ENCODE measurements around the gene XPO1.
"Not testable (repeated sequence)": the region's sequence is repeated elsewhere in the genome, so short reads cannot be mapped to it uniquely, and the experiment has no call there.

The XPO1 gene

DNA sequence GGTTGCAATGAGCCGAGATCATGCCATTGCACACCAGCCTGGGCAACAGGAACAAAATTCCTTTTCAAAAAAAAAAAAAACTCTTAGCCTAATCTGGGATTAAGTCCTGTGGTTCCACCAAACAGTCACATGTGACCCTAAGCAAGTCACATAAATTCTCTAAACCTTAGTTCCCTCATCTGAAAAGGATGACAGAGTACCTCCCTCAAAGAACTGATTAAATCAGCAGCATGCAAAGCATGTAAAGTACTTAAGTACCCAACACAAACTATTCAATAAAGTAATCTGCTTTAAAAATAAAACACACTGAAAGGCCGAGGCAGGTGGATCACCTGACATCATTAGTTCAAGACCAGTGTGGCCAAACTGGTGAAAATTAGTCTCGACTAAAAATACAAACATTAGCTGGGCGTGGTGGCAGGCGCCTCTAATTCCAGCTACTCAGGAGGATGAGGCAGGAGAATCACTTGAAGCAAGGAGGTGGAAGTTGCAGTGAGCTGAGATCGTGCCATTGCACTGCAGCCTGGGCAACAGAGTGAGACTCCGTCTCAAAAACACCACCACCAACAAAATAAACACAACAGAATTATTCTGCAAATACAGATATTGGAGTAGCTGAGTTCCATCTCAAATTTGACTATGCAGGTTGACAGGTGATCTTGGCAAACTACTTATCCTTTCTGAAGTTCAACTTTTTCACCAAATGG, 74.2 kb downstream of the XPO1 start:
- H4K20me1 ChIP-seq: peaks cover 84 to 100% (median 100%) of the 10 kb centered on the region in 11 experiments; a peak in 21 of 22 replicates
- H3K4me1 ChIP-seq: peaks cover 69 to 87% (median 82%) of the 10 kb centered on the region in 10 experiments
- H3K27me3 ChIP-seq: no peaks in the 10 kb centered on the region
- H3K9ac ChIP-seq: peak overlapping the region in 7 of 11 experiments; percentile 7 to 54 (median 31); a peak in 6 of 22 replicates
- peaks cover 12 to 72% (median 54%) of the 10 kb centered on the region in 11 experiments; a peak in 21 of 22 replicates for H3K36me3 ChIP-seq
- peak overlapping the region in 1 of 10 experiments; percentile 6; a peak in 2 of 20 replicates for H3K4me3 ChIP-seq
- peaks cover 0 to 14% (median 0%) of the 10 kb centered on the region in 11 experiments; a peak in 1 of 22 replicates for H3K9me3 ChIP-seq (replicated peaks in 1 of 11)
- peak overlapping the region; percentile 69 to 96 (median 85) for H3K4me2 ChIP-seq
- H3K27ac ChIP-seq: peak overlapping the region in 7 of 11 experiments; percentile 17 to 53 (median 30); a peak in 8 of 22 replicates
- TF ChIP-seq Cebpa-rat (IDR thresholded peaks at IDR 0.05): no peak

GRCh38 chr2:61461404-61461803, 76.8 kb downstream of the XPO1 start:
- no peak overlapping the region for H3K4me2 ChIP-seq

DNA sequence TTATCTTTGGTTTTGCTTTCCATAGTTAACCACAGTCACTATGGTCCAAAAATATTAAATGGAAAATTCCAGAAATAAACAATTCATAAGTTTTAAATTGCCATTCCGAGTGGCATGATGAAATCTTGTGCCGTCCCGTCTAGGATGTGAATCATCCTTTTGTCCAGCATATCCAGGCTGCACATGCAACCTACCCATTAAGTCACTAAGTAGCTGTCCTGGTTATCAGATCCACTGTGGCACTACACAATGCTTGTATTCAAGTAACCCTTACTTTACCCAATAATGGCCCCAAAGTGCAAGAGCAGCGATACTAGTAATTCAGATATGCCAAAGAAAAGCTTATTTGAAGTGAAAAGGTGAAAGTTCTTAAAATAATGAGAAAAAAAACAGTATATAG, 78.0 kb downstream of the XPO1 start:
- peaks cover 11 to 73% (median 55%) of the 10 kb centered on the region in 11 experiments for H3K36me3 ChIP-seq
- H3K9me3 ChIP-seq (replicated peaks in 1 of 11): peaks cover 0 to 17% (median 1%) of the 10 kb centered on the region in 11 experiments; a peak in 6 of 22 replicates
- H4K20me1 ChIP-seq: peaks cover 82 to 100% (median 100%) of the 10 kb centered on the region in 11 experiments; a peak in 21 of 22 replicates
- no peaks in the 10 kb centered on the region for H3K27me3 ChIP-seq
- H3K4me2 ChIP-seq: peak overlapping the region in 7 of 11 experiments; percentile 1 to 20 (median 12); a peak in 5 of 22 replicates
- TF ChIP-seq Cebpa-rat (IDR thresholded peaks at IDR 0.05): no peak
- no peak overlapping the region for H3K27ac ChIP-seq
- H3K9ac ChIP-seq: no peak overlapping the region
- no peak overlapping the region for H3K4me3 ChIP-seq
- peaks cover 41 to 68% (median 59%) of the 10 kb centered on the region in 10 experiments for H3K4me1 ChIP-seq

More at GRCh38 chr2:61461404-61461803, 76.8 kb downstream of the XPO1 start:
- Histone ChIP-seq H3K9ac (no peak overlapping the region), H3K36me3 (peaks cover 8 to 70% (median 47%) of the 10 kb centered on the region in 11 experiments; a peak in 21 of 22 replicates), H4K20me1 (peaks cover 92 to 100% (median 100%) of the 10 kb centered on the region in 11 experiments; a peak in 21 of 22 replicates), H3K9me3 (replicated peaks in 1 of 11) (peaks cover 0 to 14% (median 0%) of the 10 kb centered on the region in 11 experiments; a peak in 1 of 22 replicates), H3K27ac (no peak overlapping the region), H3K4me1 (peaks cover 54 to 81% (median 72%) of the 10 kb centered on the region in 10 experiments), H3K4me3 (no peak overlapping the region), H3K27me3 (no peaks in the 10 kb centered on the region)
- no peak for TF ChIP-seq Cebpa-rat (IDR thresholded peaks at IDR 0.05)

- peaks cover 0 to 46% (median 28%) of the 10 kb centered on the region in 11 experiments; a peak in 17 of 22 replicates for H3K9me3 ChIP-seq (replicated peaks in 1 of 11)
- H3K9ac ChIP-seq: no peak overlapping the region
- TF ChIP-seq Cebpa-rat (IDR thresholded peaks at IDR 0.05): no peak
- no peak overlapping the region for H3K4me2 ChIP-seq
- H3K4me3 ChIP-seq: no peak overlapping the region
- no peaks in the 10 kb centered on the region for H3K27me3 ChIP-seq
- H3K27ac ChIP-seq: no peak overlapping the region
- peaks cover 15 to 48% (median 30%) of the 10 kb centered on the region in 10 experiments; a peak in 19 of 20 replicates for H3K4me1 ChIP-seq
- H4K20me1 ChIP-seq: peaks cover 62 to 100% (median 96%) of the 10 kb centered on the region in 11 experiments; a peak in 21 of 22 replicates
- H3K36me3 ChIP-seq: peaks cover 16 to 92% (median 74%) of the 10 kb centered on the region in 11 experiments
Measured at GRCh38 chr2:61456746-61457420, 81.3 kb downstream of the XPO1 start.

- H3K27me3 ChIP-seq: no peaks in the 10 kb centered on the region
- H3K4me2 ChIP-seq: no peak overlapping the region
- H3K4me3 ChIP-seq: no peak overlapping the region
- peaks cover 55 to 100% (median 90%) of the 10 kb centered on the region in 11 experiments; a peak in 21 of 22 replicates for H4K20me1 ChIP-seq
- H3K9ac ChIP-seq: no peak overlapping the region
- peaks cover 14 to 47% (median 30%) of the 10 kb centered on the region in 10 experiments; a peak in 18 of 20 replicates for H3K4me1 ChIP-seq
- H3K9me3 ChIP-seq (replicated peaks in 1 of 11): peaks cover 0 to 53% (median 35%) of the 10 kb centered on the region in 11 experiments; a peak in 19 of 22 replicates
- no peak for TF ChIP-seq Cebpa-rat (IDR thresholded peaks at IDR 0.05)
- H3K27ac ChIP-seq: no peak overlapping the region
- peaks cover 16 to 92% (median 78%) of the 10 kb centered on the region in 11 experiments for H3K36me3 ChIP-seq
Measured at GRCh38 chr2:61456070-61456745, 81.9 kb downstream of the XPO1 start.

DNA sequence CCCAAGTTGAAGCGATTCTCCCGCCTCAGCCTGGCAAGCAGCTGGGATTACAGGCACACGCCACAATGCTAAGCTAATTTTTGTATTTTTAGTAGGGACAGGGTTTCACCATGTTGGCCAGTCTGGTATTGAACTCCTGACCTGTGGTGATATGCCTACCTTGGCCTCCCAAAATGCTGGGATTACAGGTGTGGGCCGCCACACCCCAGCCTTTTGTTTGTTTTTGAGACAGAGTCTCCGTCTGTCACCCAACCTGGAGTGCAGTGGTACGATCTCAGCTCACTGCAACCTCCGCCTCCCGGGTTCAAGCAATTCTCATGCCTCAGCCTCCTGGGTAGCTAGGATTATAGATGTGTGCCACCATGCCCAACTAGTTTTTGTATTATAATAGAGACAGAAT, 83.2 kb downstream of the XPO1 start:
- H3K4me1 ChIP-seq: peaks cover 12 to 44% (median 23%) of the 10 kb centered on the region in 10 experiments; a peak in 18 of 20 replicates
- H3K4me3 ChIP-seq, H3K27me3 ChIP-seq, H3K9ac ChIP-seq, H3K4me2 ChIP-seq, H3K27ac ChIP-seq: not testable (repeated sequence)
- peaks cover 0 to 57% (median 41%) of the 10 kb centered on the region in 11 experiments; a peak in 19 of 22 replicates for H3K9me3 ChIP-seq (replicated peaks in 1 of 11)
- peaks cover 12 to 92% (median 78%) of the 10 kb centered on the region in 11 experiments for H3K36me3 ChIP-seq
- H4K20me1 ChIP-seq: peaks cover 45 to 100% (median 85%) of the 10 kb centered on the region in 11 experiments; a peak in 21 of 22 replicates

DNA sequence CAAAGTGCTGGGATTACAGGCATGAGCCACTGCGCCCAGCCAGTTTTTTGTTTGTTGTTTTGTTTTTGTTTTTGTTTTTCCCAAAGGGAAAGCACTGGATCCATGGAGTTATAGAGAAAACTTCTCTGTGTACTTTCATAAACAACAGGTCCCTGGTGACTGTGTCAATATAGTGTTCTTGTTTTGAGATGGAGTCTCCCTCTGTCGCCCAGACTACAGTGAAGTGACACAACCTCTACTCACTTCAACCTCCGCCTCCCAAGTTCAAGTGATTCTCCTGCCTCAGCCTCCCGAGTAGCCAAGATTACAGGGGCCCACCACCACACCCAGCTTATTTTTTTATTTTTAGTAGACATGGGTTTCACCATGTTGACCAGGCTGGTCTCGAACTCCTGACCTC, 83.8 kb downstream of the XPO1 start:
- Histone ChIP-seq H3K9ac (no peak overlapping the region), H3K27ac (no peak overlapping the region; a peak in 1 of 22 replicates), H3K9me3 (replicated peaks in 1 of 11) (peaks cover 0 to 58% (median 47%) of the 10 kb centered on the region in 11 experiments; a peak in 19 of 22 replicates), H4K20me1 (peaks cover 43 to 100% (median 85%) of the 10 kb centered on the region in 11 experiments; a peak in 21 of 22 replicates), H3K4me3 (no peak overlapping the region), H3K27me3 (no peaks in the 10 kb centered on the region), H3K4me1 (peaks cover 9 to 38% (median 18%) of the 10 kb centered on the region in 10 experiments; a peak in 17 of 20 replicates), H3K4me2 (no peak overlapping the region), H3K36me3 (peaks cover 12 to 92% (median 78%) of the 10 kb centered on the region in 11 experiments)
- no peak for TF ChIP-seq Cebpa-rat (IDR thresholded peaks at IDR 0.05)

GRCh38 chr2:61452392-61452791, 85.8 kb downstream of the XPO1 start:
- H3K4me2 ChIP-seq: no peak overlapping the region
- peaks cover 37 to 100% (median 85%) of the 10 kb centered on the region in 11 experiments; a peak in 21 of 22 replicates for H4K20me1 ChIP-seq
- TF ChIP-seq Cebpa-rat (IDR thresholded peaks at IDR 0.05): no peak
- H3K9me3 ChIP-seq (replicated peaks in 1 of 11): peaks cover 0 to 67% (median 49%) of the 10 kb centered on the region in 11 experiments; a peak in 19 of 22 replicates
- peaks cover 12 to 93% (median 80%) of the 10 kb centered on the region in 11 experiments for H3K36me3 ChIP-seq
- H3K4me3 ChIP-seq: no peak overlapping the region
- peaks cover 0 to 24% (median 15%) of the 10 kb centered on the region in 10 experiments; a peak in 14 of 20 replicates for H3K4me1 ChIP-seq
- no peaks in the 10 kb centered on the region for H3K27me3 ChIP-seq
- H3K9ac ChIP-seq: no peak overlapping the region
- H3K27ac ChIP-seq: no peak overlapping the region

Measured in BLaER1 treated with 17β-estradiol and CSF1 and Interleukin-3, amounts not matched to agents 10 nM and 100 nM (cell line).